ENCODE measurements around the gene EXOC6B.

GRCh38 chr2:72574886-72575285 is 250.9 kb downstream of the EXOC6B start:
- TF ChIP-seq CTCF (IDR thresholded peaks at IDR 0.05) (no peak), POLR2A (IDR thresholded peaks at IDR 0.05) (no peak)
